GM12873 (cell line): ENCODE results near the gene COL21A1.

ENCODE experiments used
- CTCF ChIP-seq: IDR thresholded peaks from 2 replicates; pipeline ENCODE4 v1.5.1; 2012; ENCODE audit warnings: low read depth, mild to moderate bottlenecking, moderate library complexity, low read length, control low read depth; ENCODE audit not compliant: insufficient read depth; ENCODE audit errors: missing control alignments

Gene COL21A1

GRCh38 chr6:56040223-56040622, 207.2 kb downstream of the COL21A1 start:
- TF ChIP-seq CTCF, result no peak

GRCh38 chr6:56038764-56039163, 208.6 kb downstream of the COL21A1 start:
- no peak for TF ChIP-seq CTCF

- no peak for TF ChIP-seq CTCF
Observed at GRCh38 chr6:56037601-56038000, 209.8 kb downstream of the COL21A1 start.

GRCh38 chr6:56036916-56037600, 210.3 kb downstream of the COL21A1 start:
- no peak for TF ChIP-seq CTCF

GRCh38 chr6:56033401-56033800, 214.0 kb downstream of the COL21A1 start:
- no peak for TF ChIP-seq CTCF

- TF ChIP-seq CTCF, result no peak
Observed at GRCh38 chr6:56032715-56033260, 214.6 kb downstream of the COL21A1 start.

GRCh38 chr6:56027865-56028264, 219.5 kb downstream of the COL21A1 start:
- no peak for TF ChIP-seq CTCF
